Breast epithelium (tissue), 4 donors: ENCODE results near the gene NOTCH3. TPM values are rescaled to one million over a fixed set of nuclear protein-coding genes. Genes with fewer than 3 reads are reported as not detected.

ENCODE experiments used
- DNase-seq, 2 donors: peaks; one replicate each; pipeline ENCODE4 v3.0.0-alpha.2; 2019; ENCODE audit warnings: low spot score in 2 of 2
- H3K27ac ChIP-seq, 2 donors: fragments of 200-600 bp; sonication (generic) in 1 of 2; one replicate each; pipeline ENCODE4 v1.5.1; 2016 to 2019; ENCODE audit warnings: mild to moderate bottlenecking in 1 of 2
- H3K27me3 ChIP-seq, 2 donors: fragments of 200-600 bp; sonication (generic) in 1 of 2; one replicate each; pipeline versions ENCODE4 v1.5.1 to v1.6.0; 2017 to 2019; ENCODE audit warnings: control low read depth in 1 of 2, mild to moderate bottlenecking in 1 of 2
- H3K36me3 ChIP-seq: fragments of 200-600 bp; one replicate; pipeline ENCODE4 v1.5.1; 2019
- H3K4me1 ChIP-seq, 2 donors: fragments of 200-600 bp; sonication (generic); one replicate each; pipeline ENCODE4 v1.5.1; 2016 to 2019; ENCODE audit warnings: control low read depth in 1 of 2
- H3K4me3 ChIP-seq, 3 donors: fragments of 200-600 bp; sonication (generic); 1 replicate in 2 of 3; 2 replicates in 1 of 3; pipeline ENCODE4 v1.5.1; 2016 to 2019; ENCODE audit warnings: mild to moderate bottlenecking in 3 of 3, moderate library complexity in 2 of 3
- H3K9me3 ChIP-seq, 2 donors: fragments of 200-600 bp; sonication (generic) in 1 of 2; one replicate each; pipeline ENCODE4 v1.5.1; 2016 to 2019; ENCODE audit warnings: control low read depth in 1 of 2
- CTCF ChIP-seq, 3 donors: fragments of 450-650 bp; IDR thresholded peaks; one replicate each; pipeline ENCODE4 v1.5.1; 2016 to 2017; ENCODE audit warnings: antibody characterized with exemption in 3 of 3, mild to moderate bottlenecking in 3 of 3, moderate library complexity in 3 of 3
- POLR2A ChIP-seq: fragments of 450-650 bp; IDR thresholded peaks from one replicate; pipeline ENCODE4 v1.6.1; 2016; ENCODE audit warnings: antibody characterized with exemption, mild to moderate bottlenecking, moderate library complexity
- POLR2AphosphoS5 ChIP-seq, 3 donors: sonication (generic); formaldehyde crosslinking; IDR thresholded peaks; one replicate each; pipeline ENCODE4 v1.6.1; 2017; ENCODE audit warnings: antibody characterized with exemption in 3 of 3
- intact Hi-C: fragments of 100-400 bp; cut with DNase I; formaldehyde crosslinking; loops from one replicate; pipeline ENCODE4 v1.15.1; 2023; ENCODE audit warnings: low total_unique reads
- total RNA-seq, 3 donors: library from RNA; depleted of rRNA; stranded (reverse); fragments of >200 nt; gene quantifications; one replicate each; pipeline ENCODE4 v1.1.0, GENCODE V29; 2016

The NOTCH3 gene
- total RNA-seq = 10 to 100 TPM; 22.0 to 36.4 (median 22.7) TPM

GRCh38 chr19:15200553-15201364 is at the start of gene NOTCH3:
Gene NOTCH3 (minus strand): TSS chr19:15200995. CDS start chr19:15200905, 90 bp downstream.
- intact Hi-C loops = no loop called here
- H3K4me1 ChIP-seq = peaks cover 0 to 13% of the 10 kb centered on the region in 2 donors
- no peaks in the 10 kb centered on the region for H3K36me3 ChIP-seq
- no peaks in the 10 kb centered on the region for H3K27me3 ChIP-seq
- H3K4me3 ChIP-seq = peak within 1 kb of the TSS; percentile 46 to 88 (median 70)
- TF ChIP-seq CTCF (IDR thresholded peaks at IDR 0.05) (no peak), POLR2AphosphoS5 (IDR thresholded peaks at IDR 0.05) (no peak), POLR2A (no peak)
- peak within 1 kb of the TSS; percentile 91 to 97 for H3K27ac ChIP-seq
- no peaks in the 10 kb centered on the region for H3K9me3 ChIP-seq
- no peak for DNase-seq

GRCh38 chr19:15250640-15250993 is 49.8 kb upstream of the NOTCH3 start:
- no peak for DNase-seq
- intact Hi-C loops = no loop called here
- no peak for TF ChIP-seq POLR2A
- Histone ChIP-seq H3K27ac (peak overlapping the region; percentile 81 to 88), H3K27me3 (no peaks in the 10 kb centered on the region), H3K4me3 (peak overlapping the region in 1 of 3 donors; percentile 51), H3K36me3 (peaks cover 4% of the 10 kb centered on the region), H3K4me1 (peaks cover 36 to 39% of the 10 kb centered on the region in 2 donors), H3K9me3 (no peaks in the 10 kb centered on the region)

- Histone ChIP-seq H3K27ac (peak overlapping the region; percentile 81 to 88), H3K4me3 (peak overlapping the region in 1 of 3 donors; percentile 51), H3K27me3 (no peaks in the 10 kb centered on the region), H3K9me3 (no peaks in the 10 kb centered on the region), H3K4me1 (peaks cover 36 to 39% of the 10 kb centered on the region in 2 donors), H3K36me3 (peaks cover 4% of the 10 kb centered on the region)
- peak in 1 of 2 donors; percentile 44 for DNase-seq
- intact Hi-C loops = loop anchor here (10.0 kb wide), 1 partner anchor 65 kb away; no protein-coding TSS in a partner anchor
- TF ChIP-seq CTCF (IDR thresholded peaks at IDR 0.05) (no peak), POLR2AphosphoS5 (IDR thresholded peaks at IDR 0.05) (peak in 1 of 3 donors; percentile 1)
These were observed 49.3 kb upstream of the NOTCH3 start for GRCh38 chr19:15249972-15250639.

- peak overlapping the region; percentile 81 to 88 for H3K27ac ChIP-seq
- peaks cover 36 to 39% of the 10 kb centered on the region in 2 donors for H3K4me1 ChIP-seq
- no peak for TF ChIP-seq POLR2A
- no peak for TF ChIP-seq CTCF (IDR thresholded peaks at IDR 0.05)
- no peak for TF ChIP-seq POLR2AphosphoS5 (IDR thresholded peaks at IDR 0.05)
- H3K4me3 ChIP-seq = peak overlapping the region in 1 of 3 donors; percentile 21
- no peaks in the 10 kb centered on the region for H3K27me3 ChIP-seq
- H3K9me3 ChIP-seq = no peaks in the 10 kb centered on the region
- intact Hi-C loops = loop anchor here (10.0 kb wide), 1 partner anchor 65 kb away; no protein-coding TSS in a partner anchor
- no peak for DNase-seq
- peaks cover 4% of the 10 kb centered on the region for H3K36me3 ChIP-seq
These were observed 48.7 kb upstream of the NOTCH3 start for GRCh38 chr19:15249528-15249874.

GRCh38 chr19:15248648-15249527 is 48.1 kb upstream of the NOTCH3 start:
- H3K36me3 ChIP-seq = peaks cover 4% of the 10 kb centered on the region
- intact Hi-C loops = loop anchor here (10.0 kb wide), 1 partner anchor 64 kb away; no protein-coding TSS in a partner anchor

More at GRCh38 chr19:15248648-15249527, 48.1 kb upstream of the NOTCH3 start:
- TF ChIP-seq CTCF (IDR thresholded peaks at IDR 0.05) (no peak), POLR2AphosphoS5 (IDR thresholded peaks at IDR 0.05) (no peak), POLR2A (no peak)
- H3K27ac ChIP-seq = peak overlapping the region; percentile 81 to 88
- H3K27me3 ChIP-seq = no peaks in the 10 kb centered on the region
- peak in 1 of 2 donors; percentile 48 for DNase-seq
- H3K4me1 ChIP-seq = peaks cover 36 to 39% of the 10 kb centered on the region in 2 donors
- no peaks in the 10 kb centered on the region for H3K9me3 ChIP-seq
- peak overlapping the region in 1 of 3 donors; percentile 21 for H3K4me3 ChIP-seq
